ENCODE measurements around the gene CCDC170. TPM values are rescaled to one million over a fixed set of nuclear protein-coding genes. Genes with fewer than 3 reads are reported as not detected.
A peak's percentile ranks its signal among the peaks of the same experiment; 100 is the strongest.

CCDC170 gene
- total RNA-seq, 1 donor from 2014 or later, result not detected

- DNase-seq (ENCODE audit: low read depth), result no peak
- no peak overlapping the region for H3K4me3 ChIP-seq (ENCODE audit: low read depth, low read length)
- TF ChIP-seq CTCF (IDR thresholded peaks at IDR 0.05; ENCODE audit: insufficient read depth, low read length, poor library complexity, severe bottlenecking), result no peak
- H3K36me3 ChIP-seq (ENCODE audit: control insufficient read depth, insufficient read depth, low read length), result no peaks in the 10 kb centered on the region
- H3K27me3 ChIP-seq (ENCODE audit: control insufficient read depth, insufficient read depth, low read length), result peaks cover 2% of the 10 kb centered on the region
Observed at GRCh38 chr6:151624481-151624880, 130.7 kb downstream of the CCDC170 start.

GRCh38 chr6:151624900-151625536, 131.2 kb downstream of the CCDC170 start:
- no peak for DNase-seq (ENCODE audit: low read depth)
- Histone ChIP-seq H3K27me3 (ENCODE audit: control insufficient read depth, insufficient read depth, low read length) (peaks cover 2% of the 10 kb centered on the region), H3K36me3 (ENCODE audit: control insufficient read depth, insufficient read depth, low read length) (no peaks in the 10 kb centered on the region), H3K4me3 (ENCODE audit: low read depth, low read length) (no peak overlapping the region)
- TF ChIP-seq CTCF (IDR thresholded peaks at IDR 0.05; ENCODE audit: insufficient read depth, low read length, poor library complexity, severe bottlenecking), result no peak

GRCh38 chr6:151627689-151628444, 134.1 kb downstream of the CCDC170 start:
- H3K36me3 ChIP-seq (ENCODE audit: control insufficient read depth, insufficient read depth, low read length), result no peaks in the 10 kb centered on the region
- no peak for TF ChIP-seq CTCF (IDR thresholded peaks at IDR 0.05; ENCODE audit: insufficient read depth, low read length, poor library complexity, severe bottlenecking)
- peaks cover 2% of the 10 kb centered on the region for H3K27me3 ChIP-seq (ENCODE audit: control insufficient read depth, insufficient read depth, low read length)
- no peak overlapping the region for H3K4me3 ChIP-seq (ENCODE audit: low read depth, low read length)
- DNase-seq (ENCODE audit: low read depth), result peak; percentile 34

- H3K27me3 ChIP-seq (ENCODE audit: control insufficient read depth, insufficient read depth, low read length), result no peaks in the 10 kb centered on the region
- no peak overlapping the region for H3K4me3 ChIP-seq (ENCODE audit: low read depth, low read length)
- DNase-seq (ENCODE audit: low read depth), result no peak
- no peak for TF ChIP-seq CTCF (IDR thresholded peaks at IDR 0.05; ENCODE audit: insufficient read depth, low read length, poor library complexity, severe bottlenecking)
- H3K36me3 ChIP-seq (ENCODE audit: control insufficient read depth, insufficient read depth, low read length), result no peaks in the 10 kb centered on the region
Observed at GRCh38 chr6:151629791-151630190, 136.0 kb downstream of the CCDC170 start.

- Histone ChIP-seq H3K36me3 (ENCODE audit: control insufficient read depth, insufficient read depth, low read length) (no peaks in the 10 kb centered on the region), H3K4me3 (ENCODE audit: low read depth, low read length) (no peak overlapping the region), H3K27me3 (ENCODE audit: control insufficient read depth, insufficient read depth, low read length) (no peaks in the 10 kb centered on the region)
- no peak for DNase-seq (ENCODE audit: low read depth)
- TF ChIP-seq CTCF (IDR thresholded peaks at IDR 0.05; ENCODE audit: insufficient read depth, low read length, poor library complexity, severe bottlenecking), result no peak
Observed at GRCh38 chr6:151630387-151630786, 136.6 kb downstream of the CCDC170 start.
